GM18907 (cell line): ENCODE measurements around the gene PPRC1.
A peak's percentile ranks its signal among the peaks of the same experiment; 100 is the strongest.

ENCODE experiments used
- ATAC-seq: cut with Tn5 transposase; IDR thresholded peaks from one replicate; pipeline ENCODE4 v1.9.1; 2021; ENCODE audit warnings: mild to moderate bottlenecking, moderate library complexity; ENCODE audit not compliant: unreplicated experiment

Gene PPRC1, protein sequence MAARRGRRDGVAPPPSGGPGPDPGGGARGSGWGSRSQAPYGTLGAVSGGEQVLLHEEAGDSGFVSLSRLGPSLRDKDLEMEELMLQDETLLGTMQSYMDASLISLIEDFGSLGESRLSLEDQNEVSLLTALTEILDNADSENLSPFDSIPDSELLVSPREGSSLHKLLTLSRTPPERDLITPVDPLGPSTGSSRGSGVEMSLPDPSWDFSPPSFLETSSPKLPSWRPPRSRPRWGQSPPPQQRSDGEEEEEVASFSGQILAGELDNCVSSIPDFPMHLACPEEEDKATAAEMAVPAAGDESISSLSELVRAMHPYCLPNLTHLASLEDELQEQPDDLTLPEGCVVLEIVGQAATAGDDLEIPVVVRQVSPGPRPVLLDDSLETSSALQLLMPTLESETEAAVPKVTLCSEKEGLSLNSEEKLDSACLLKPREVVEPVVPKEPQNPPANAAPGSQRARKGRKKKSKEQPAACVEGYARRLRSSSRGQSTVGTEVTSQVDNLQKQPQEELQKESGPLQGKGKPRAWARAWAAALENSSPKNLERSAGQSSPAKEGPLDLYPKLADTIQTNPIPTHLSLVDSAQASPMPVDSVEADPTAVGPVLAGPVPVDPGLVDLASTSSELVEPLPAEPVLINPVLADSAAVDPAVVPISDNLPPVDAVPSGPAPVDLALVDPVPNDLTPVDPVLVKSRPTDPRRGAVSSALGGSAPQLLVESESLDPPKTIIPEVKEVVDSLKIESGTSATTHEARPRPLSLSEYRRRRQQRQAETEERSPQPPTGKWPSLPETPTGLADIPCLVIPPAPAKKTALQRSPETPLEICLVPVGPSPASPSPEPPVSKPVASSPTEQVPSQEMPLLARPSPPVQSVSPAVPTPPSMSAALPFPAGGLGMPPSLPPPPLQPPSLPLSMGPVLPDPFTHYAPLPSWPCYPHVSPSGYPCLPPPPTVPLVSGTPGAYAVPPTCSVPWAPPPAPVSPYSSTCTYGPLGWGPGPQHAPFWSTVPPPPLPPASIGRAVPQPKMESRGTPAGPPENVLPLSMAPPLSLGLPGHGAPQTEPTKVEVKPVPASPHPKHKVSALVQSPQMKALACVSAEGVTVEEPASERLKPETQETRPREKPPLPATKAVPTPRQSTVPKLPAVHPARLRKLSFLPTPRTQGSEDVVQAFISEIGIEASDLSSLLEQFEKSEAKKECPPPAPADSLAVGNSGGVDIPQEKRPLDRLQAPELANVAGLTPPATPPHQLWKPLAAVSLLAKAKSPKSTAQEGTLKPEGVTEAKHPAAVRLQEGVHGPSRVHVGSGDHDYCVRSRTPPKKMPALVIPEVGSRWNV (N-terminal part only)

DNA sequence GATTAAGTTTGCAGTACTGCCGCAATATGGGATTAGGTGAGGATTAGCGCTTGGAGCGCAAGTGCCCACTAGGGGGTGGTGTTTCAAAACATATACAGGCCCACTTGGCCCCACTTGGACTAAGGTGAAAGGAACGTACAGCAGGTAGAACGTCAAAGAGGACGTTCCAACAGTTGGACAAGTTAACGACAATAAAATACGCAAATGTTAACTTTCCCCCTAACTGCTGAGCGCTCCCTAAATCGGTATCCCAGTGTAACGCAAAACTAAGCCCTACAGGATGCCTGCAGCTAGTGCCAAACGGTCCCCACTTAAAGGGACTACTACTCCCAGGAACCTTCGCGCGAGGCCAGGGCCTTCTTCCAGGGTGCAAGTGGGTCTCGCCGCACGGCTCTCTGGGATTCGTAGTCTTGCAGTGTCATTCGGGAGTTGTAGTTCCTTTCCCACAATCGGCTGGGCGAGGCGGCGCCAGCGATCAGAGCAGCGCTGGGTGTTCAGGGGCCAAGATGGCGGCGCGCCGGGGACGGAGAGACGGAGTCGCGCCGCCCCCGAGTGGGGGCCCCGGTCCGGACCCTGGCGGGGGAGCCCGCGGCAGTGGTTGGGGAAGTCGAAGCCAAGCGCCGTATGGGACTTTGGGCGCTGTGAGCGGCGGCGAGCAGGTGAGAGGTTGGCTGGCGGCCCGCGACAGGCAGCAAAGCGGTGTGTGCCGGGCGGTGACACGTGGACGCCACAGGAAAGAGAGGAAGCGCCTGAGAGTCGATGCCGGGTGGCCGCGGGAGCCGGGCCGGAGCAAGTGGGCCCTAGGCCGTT is at the start of gene PPRC1:
PPRC1 (plus strand) TSS at position 478 of the 810 bp plus-strand sequence; CDS start at position 507, 29 bp downstream.
- ATAC-seq, result peak; percentile 90

DNA sequence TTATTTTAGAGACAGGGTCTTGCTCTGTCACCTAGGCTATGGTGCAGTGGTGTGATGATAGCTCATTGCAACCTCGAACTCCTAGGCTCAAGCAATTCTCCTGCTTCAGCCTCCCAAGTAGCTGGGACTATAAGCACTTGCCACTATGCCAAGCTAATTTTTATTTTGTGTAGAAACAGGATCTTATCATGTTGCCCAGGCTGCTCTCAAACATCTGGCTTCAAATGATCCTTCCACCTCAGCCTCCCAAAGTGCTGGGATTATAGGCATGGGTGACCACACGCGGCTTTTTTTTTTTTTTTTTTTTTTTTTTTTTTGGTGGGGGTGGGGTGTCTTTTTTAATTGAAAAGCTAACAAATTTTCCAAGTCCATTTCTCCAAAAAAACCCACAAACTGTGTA is 49.3 kb upstream of the PPRC1 start:
- ATAC-seq, result no peak

DNA sequence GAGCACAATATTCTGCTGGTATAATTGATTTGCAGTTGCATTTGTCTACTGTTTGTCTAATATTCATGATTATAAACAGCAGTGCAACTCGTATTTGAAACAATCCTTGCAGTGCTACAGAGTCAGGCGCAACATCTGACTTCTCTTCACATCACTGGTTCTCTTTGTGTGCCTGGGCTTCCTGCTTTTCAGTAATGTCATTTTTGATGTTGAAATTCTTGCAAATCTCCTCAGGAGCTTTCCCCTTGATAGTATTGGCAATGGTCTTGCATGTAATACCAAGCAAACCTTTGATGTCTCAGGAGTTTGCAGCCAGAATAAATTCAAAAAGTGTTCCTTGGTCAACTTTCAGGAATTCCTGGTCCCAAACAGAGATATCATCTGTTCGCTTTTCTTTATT is 47.5 kb upstream of the PPRC1 start:
- no peak for ATAC-seq

DNA sequence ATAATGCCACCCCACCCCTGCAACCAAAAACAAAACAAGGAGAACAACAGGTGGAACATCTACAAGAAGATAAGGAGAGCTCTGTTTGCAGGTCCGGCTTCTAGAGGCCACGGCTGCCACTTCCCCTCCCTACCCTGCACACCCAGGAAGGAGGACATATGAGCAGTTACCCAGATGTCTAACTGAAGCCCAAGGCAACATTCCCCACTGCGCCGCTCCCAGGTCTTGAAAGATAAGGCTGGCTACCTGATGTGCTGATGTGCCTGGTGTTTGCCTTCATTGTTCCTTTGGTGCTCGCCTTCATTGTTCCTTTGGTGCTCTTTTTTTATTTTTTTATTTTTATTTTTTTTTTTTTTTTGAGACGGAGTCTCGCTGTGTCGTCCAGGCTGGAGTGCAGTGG is 46.6 kb upstream of the PPRC1 start:
- no peak for ATAC-seq

DNA sequence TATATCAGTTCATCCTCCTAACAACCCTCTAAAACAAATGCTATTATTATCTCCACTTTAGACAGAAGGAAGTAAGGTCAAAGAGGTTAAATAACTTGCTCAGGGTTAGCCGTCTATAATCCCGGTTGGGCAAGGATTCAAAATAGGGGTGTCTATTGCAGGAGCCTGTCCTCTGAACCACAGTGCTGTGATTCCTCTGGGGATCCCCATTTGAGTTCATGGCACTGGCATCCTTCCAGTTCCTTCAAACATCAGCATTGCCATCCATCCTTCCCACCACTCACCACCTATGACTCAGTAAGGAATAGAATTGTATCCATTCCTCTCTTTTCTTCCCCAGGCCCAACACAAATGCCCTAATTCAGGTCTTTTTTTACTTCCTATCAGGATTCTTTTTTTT is 42.1 kb upstream of the PPRC1 start:
- ATAC-seq, result no peak

DNA sequence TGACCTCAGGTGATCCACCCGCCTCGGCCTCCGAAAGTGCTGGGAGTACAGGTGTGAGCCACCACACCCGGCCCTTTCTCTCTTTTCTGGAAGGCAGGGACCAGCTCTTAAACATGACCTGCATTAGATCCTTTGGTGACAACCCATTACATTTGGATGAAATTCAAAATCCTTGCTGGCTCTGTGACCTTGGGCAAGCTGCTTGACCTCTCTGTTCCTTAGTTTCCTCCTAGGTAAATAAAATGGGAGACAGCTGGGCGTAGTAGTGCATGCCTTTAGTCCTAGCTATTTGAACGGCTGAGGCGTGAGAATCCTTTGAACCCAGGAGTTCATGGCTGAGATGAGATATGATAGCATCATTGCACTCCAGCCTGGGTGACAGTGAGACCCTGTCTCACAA is 36.4 kb upstream of the PPRC1 start:
- ATAC-seq, result no peak

DNA sequence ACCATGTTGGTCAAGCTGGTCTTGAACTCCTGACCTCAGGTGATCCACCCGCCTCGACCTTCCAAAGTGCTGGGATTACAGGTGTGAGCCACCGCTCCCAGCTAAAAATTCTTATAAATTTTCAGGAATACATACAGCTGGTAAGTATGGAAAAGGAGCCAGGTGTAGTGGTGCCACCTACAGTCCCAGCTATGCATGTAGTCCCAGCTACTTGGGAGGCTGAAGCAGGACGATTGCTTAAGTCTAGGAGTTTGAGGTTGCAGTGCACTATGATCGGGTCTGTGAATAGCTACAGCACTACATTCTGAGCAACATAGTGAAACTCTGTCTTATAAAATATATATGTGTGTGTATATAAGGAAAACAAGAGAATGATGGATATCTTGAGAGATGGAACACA is 31.7 kb upstream of the PPRC1 start:
- ATAC-seq, result no peak

DNA sequence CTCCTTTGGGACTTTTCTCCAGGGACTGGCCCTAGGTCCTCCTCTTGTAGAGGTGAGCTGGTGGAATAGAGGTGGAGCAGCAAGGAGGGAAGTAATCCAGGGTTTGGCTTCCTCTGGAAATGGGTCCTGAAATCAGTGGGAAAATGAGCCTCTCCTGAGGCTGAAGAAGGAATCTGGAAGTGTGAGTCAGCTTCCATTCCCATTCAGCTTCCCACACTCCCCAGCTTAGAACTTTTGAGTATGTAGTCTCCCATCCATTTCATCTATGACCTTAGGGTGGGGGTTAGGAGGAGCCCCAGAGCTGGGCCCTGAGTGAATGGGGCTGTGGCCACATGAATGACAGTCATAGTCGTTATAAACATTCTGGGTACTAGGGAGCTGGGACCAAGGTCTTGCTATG is 30.4 kb upstream of the PPRC1 start:
- ATAC-seq, result no peak

DNA sequence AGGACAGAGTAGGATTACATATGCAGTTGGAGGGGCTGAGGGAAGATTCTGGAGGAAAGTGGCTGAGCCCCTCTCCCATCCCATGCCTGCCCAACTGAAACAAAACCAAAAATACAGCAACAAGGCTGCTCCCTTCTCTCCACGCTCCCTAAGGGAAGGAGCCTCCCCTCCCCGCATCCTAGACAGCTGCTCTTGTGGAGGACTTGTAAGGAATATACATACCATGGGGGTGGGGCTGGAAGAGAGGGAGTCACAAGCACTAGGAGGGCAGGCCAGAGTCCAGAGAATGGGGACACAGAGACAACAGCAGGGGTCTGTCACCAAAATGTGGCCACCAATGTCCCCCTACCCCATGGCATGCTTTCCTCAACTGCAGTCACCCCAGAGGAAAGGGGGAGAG is 25.8 kb upstream of the PPRC1 start:
- ATAC-seq, result no peak

DNA sequence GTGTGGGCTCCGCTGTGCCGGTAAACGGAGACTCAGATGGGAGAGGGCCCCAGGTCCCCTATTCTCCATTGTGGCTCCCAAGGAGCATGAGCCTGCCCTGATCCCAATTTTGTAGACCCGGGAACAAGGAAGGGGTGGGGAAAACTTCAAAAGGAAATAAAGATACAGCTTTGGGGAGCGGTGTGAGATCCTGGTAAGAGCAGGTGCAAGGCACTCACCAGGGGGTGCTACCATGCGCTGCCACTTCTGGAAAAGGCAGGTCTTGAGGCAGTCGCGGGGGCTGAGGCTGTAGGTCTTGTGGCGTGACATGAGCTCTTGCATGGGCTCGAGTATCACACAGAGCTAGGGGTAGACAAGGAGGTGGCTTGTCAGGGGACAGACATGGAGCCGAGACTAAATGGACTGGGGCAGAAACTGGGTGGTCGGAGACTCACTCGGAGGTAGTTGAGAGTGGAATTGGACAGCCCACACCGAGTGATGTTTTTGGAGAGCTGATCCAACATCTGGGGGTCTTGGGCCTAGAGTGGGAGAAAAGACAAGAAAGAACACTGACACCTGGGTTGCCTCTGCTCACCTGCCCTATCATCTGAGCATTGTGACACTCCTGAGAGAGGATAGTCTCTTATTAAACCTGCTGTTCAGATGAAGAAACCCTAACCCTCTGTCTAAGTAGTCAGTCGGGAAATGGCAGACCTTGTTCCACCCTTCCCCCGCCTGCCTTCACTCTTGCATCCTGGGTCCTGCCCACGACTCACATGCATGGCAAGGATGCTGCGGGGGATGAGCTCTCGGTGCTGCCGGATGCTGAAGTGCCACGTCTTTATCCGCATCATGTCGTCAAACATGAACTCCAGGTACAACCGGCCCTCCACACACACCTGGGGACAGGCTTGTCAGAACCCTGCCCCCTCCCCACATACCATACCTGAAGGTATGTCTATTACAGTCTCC is 23.4 kb upstream of the PPRC1 start:
- no peak for ATAC-seq

DNA sequence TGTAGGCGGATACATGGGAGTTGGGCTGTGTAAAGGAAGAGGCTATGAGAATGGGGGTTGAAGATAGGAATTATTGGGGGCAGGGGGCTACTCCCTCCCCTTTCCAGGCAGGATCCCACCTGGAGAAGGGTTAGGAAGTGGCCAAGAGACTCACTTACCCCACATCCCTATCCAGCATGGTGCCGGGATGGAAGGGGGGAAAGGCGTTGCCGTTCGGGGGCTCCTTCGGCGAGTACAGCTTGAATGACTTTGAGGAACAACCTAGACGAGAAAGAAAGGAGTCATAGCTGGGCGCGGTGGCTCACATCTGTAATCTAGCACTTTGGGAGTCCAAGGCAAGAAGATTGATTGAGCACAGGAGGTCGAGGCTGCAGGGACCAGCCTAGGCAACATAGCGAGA is 21.6 kb upstream of the PPRC1 start:
- no peak for ATAC-seq

DNA sequence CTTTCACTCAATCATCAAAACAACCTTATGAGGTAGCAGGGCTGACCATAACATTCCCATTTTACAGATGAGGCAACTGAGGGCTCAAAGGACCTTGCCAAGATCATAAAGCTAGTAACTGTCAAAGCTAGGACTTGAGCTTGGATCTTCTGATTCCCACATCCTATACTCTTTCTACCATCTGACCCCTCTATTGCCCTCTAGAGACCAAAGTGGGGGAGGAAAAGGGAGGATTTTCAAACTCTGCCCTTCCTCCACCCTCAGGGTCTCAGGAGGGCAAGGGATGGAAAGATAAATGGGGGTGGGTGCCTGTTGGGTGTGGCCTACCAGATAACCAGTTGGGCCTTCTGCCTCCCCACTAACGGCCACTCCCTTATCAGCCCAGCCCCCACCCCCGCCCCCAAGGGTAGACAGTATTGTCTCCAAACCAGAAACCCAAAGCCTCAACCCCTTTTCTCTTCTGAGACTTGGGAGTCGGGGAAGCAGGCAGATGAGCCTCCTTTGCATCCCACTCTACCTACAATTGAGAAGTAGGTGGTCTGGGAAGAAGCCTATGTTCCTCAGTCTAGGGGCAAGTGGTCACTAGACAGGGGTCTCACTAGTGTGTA is 20.5 kb upstream of the PPRC1 start:
- no peak for ATAC-seq

DNA sequence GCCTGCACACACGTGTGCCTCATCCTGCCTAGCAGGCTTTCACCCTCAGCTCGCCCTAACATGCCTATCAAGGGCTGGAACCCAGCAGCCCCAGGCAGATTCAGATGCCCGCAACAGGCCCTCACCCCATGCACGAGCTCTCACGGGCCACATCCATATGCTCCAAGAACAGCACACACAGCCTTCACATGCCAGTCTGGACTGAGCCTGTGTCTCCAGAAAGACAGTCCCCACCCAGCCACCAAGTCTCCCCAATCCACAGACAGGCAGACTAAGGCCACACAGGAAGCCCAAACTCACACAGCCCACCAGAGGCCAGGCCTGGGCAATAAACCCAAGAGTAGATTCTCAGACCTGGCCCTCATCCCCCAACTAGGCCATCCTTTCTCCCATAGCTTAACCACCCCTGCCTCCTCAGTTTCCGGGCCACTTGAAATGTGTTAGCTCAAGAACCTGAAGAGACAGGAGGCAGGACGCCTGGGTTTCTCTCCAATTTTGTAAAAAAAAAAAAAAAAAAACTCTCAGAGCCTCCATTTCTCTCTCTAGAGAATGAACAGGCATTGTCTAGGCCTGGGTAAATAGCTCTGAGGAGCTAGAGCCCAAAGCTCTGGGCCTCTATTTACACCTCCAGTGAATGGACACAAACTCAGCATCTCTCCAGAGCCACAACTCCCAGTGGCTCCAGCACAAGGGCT is 19.4 kb upstream of the PPRC1 start:
- ATAC-seq, result no peak

DNA sequence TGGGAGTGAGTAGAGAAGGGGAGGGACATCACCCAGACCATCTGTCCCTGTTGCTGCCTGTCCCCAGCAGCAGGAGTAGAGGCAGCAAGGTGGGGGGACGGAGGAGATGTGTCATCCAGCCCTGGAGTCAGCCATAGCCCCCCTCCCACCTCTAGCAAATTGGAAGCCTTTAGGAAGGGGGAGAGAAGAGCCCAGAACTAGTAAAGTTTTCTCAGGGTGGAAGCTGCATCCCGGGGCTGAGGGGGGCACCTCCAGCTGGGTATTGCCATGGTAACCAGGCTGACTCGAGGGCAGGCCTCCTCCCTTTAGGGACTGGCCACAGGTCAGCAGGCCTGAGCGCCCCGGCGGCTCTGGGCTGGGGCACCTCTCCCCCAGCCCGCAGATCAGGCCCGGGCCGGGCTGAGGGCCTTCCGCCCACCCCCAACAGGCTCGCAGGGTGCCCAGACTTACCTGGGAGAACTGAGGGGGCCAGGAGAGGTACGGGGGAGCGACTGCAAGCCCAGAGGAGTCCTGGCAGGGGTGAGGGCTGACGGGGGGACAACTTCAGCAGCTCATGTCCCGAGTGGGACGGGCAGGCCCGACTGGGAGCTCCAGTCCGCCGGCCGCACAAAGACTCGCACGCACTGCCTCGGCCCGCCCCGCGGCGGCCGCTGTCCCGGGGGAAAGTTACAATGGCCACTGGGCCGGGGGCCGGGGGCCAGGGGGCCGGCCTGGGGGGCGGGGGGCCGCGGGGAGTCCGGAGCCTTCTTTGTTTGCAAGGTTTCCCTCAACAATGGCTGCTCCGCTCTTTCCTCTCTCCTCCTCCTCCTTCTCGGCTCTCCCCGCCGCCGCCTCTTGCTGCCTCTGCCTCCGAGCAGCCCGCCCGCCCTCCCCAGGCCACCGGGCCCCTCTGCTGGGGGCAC is 18.6 kb upstream of the PPRC1 start:
- ATAC-seq, result peak; percentile 12

DNA sequence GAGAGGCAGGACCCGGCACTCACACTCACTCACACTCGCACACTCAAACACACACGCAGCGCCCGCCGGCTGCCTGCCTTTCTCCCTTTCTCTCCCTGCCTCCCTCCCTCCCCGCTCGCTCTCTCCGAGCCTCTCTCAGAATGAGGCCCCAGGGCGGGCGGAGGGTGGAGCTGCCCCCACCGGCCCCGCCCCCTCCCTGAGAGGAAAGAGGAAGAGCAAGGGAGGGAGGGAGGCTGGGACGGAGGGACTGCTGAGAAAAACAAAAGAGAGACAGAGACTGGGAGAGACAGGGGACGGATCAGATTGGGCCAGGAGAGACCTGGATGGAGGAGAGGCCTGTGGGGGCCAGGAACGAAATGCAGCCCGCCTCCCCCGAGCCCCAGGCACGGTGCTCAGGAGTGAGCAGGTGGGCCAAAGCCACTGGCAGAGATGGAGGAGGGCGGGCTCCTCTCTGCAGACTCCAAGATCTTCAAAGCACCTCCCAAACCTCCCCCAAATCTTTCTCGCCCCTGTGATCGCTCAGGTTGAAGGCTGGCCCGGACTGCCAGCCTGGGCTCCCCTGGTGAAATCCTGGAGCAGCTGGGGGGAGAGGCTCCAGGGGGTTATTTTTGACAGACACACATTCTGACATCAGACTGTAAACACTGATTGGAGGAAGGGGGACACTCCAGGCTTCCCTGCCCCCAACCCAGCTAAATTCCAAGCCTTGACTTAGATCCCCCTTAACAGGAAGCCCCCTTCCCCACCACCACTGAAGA is 17.8 kb upstream of the PPRC1 start:
- peak; percentile 54 for ATAC-seq

DNA sequence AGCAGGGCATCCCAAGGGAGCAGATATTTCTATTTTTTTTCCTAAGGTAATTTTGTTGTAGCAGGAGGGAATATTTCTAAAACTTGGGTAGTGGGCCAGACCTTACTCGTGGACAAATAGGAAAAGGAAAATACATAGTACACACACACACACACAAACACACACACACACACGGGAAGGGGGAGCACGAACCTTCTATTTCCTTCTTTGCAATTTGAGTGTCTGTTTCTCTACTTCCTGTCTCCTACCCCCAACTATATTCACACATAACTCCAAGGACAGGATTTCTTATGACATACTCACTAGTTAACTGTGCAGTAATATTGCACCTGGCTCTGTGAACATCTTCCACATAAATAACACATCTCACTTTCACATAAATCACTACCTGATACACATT is 17.1 kb upstream of the PPRC1 start:
- no peak for ATAC-seq
